DND-41 (cell line): Measurements from ENCODE around the gene TP53I11.

ENCODE experiments used
- ATAC-seq: fragments of 200-7000 bp; cut with Tn5 transposase; 3 replicates; pipeline ENCODE4 v1.9.1; 2021; ENCODE audit warnings: low read depth; ENCODE audit not compliant: insufficient read depth
- DNase-seq: peaks from one replicate; pipeline ENCODE4 v3.0.0-alpha.2; 2020
- H2AFZ ChIP-seq: 2 replicates; pipeline ENCODE4 v1.6.0; 2012; ENCODE audit warnings: low read depth, low read length
- H3K27ac ChIP-seq: 2 replicates; pipeline ENCODE4 v1.5.1; 2012; ENCODE audit warnings: low read length, inconsistent platforms
- H3K27me3 ChIP-seq: fragments of 200-600 bp; sonication (generic); 2 replicates; pipeline ENCODE4 v1.6.0; 2012; ENCODE audit warnings: low read length, mild to moderate bottlenecking, inconsistent platforms; ENCODE audit not compliant: insufficient read depth, poor library complexity
- H3K36me3 ChIP-seq: 2 replicates; pipeline ENCODE4 v1.5.1; 2012; ENCODE audit warnings: low read length, inconsistent platforms; ENCODE audit not compliant: insufficient read depth
- H3K4me1 ChIP-seq: 2 replicates; pipeline ENCODE4 v1.5.1; 2012; ENCODE audit warnings: mild to moderate bottlenecking, low read length; ENCODE audit not compliant: insufficient read depth
- H3K4me2 ChIP-seq: 2 replicates; pipeline ENCODE4 v1.6.0; 2012; ENCODE audit warnings: mild to moderate bottlenecking, moderate library complexity, low read length, inconsistent platforms; ENCODE audit not compliant: insufficient read depth
- H3K4me3 ChIP-seq, 2 experiments: fragments of 200-600 bp in 1 of 2; shearing (Covaris generic) in 1 of 2; 2 replicates each; pipeline ENCODE4 v1.5.1; 2012 to 2016; ENCODE audit warnings: inconsistent platforms in 2 of 2, low read length in 2 of 2, mild to moderate bottlenecking in 2 of 2, low read depth in 1 of 2, moderate library complexity in 1 of 2
- H3K79me2 ChIP-seq: 2 replicates; pipeline ENCODE4 v1.6.0; 2012; ENCODE audit warnings: low read length, inconsistent platforms; ENCODE audit not compliant: insufficient read depth
- H3K9ac ChIP-seq: 2 replicates; pipeline ENCODE4 v1.6.0; 2012; ENCODE audit warnings: low read depth, mild to moderate bottlenecking, inconsistent platforms, low read length, moderate library complexity
- H3K9me3 ChIP-seq: 2 replicates; pipeline ENCODE4 v1.5.1; 2012; ENCODE audit warnings: low read length, moderate library complexity, mild to moderate bottlenecking, inconsistent platforms; ENCODE audit not compliant: insufficient read depth, severe bottlenecking
- H4K20me1 ChIP-seq: 2 replicates; pipeline ENCODE4 v1.6.0; 2012; ENCODE audit warnings: low read length; ENCODE audit not compliant: insufficient read depth
- CTCF ChIP-seq: IDR thresholded peaks from 2 replicates; pipeline ENCODE4 v1.5.1; 2012; ENCODE audit warnings: borderline replicate concordance, low read length, moderate library complexity, mild to moderate bottlenecking; ENCODE audit not compliant: poor library complexity, severe bottlenecking; ENCODE audit errors: extremely low read depth
- EZH2 ChIP-seq: IDR thresholded peaks from 3 replicates; pipeline ENCODE4 v1.6.1; 2012; ENCODE audit warnings: borderline replicate concordance, low read depth, mild to moderate bottlenecking, moderate library complexity, low read length, inconsistent platforms; ENCODE audit not compliant: severe bottlenecking

Gene TP53I11

GRCh38 chr11:44936951-44937543 lies 13.6 kb downstream of the TP53I11 start:
- no peak for DNase-seq
- no peaks in the 10 kb centered on the region for H3K27me3 ChIP-seq
- no peaks in the 10 kb centered on the region for H3K9me3 ChIP-seq
- no peaks in the 10 kb centered on the region for H3K79me2 ChIP-seq
- no peak overlapping the region for H2AFZ ChIP-seq
- no peak overlapping the region for H3K4me3 ChIP-seq
- peaks cover 5% of the 10 kb centered on the region for H4K20me1 ChIP-seq
- no peaks in the 10 kb centered on the region for H3K36me3 ChIP-seq
- ATAC-seq: no peak; the same call in 2 of the 3 replicates
- H3K4me2 ChIP-seq: no peak overlapping the region
- no peak overlapping the region for H3K9ac ChIP-seq
- no peak for TF ChIP-seq CTCF
- no peak for TF ChIP-seq EZH2
- no peaks in the 10 kb centered on the region for H3K4me1 ChIP-seq
- H3K27ac ChIP-seq: no peak overlapping the region

- H4K20me1 ChIP-seq: peaks cover 5% of the 10 kb centered on the region
- DNase-seq: peak; percentile 80
Observed at GRCh38 chr11:44936525-44936924, 14.2 kb downstream of the TP53I11 start.

GRCh38 chr11:44934735-44935250 lies 15.9 kb downstream of the TP53I11 start:
- DNase-seq: no peak
- Histone ChIP-seq H3K4me3 (no peak overlapping the region), H2AFZ (no peak overlapping the region), H3K9ac (no peak overlapping the region), H3K27me3 (peaks cover 13% of the 10 kb centered on the region), H3K79me2 (no peaks in the 10 kb centered on the region), H3K9me3 (no peaks in the 10 kb centered on the region), H3K36me3 (no peaks in the 10 kb centered on the region), H4K20me1 (peaks cover 11% of the 10 kb centered on the region), H3K4me1 (no peaks in the 10 kb centered on the region), H3K27ac (no peak overlapping the region), H3K4me2 (no peak overlapping the region)
- TF ChIP-seq CTCF (no peak), EZH2 (no peak)
- no peak for ATAC-seq

More at GRCh38 chr11:44936525-44936924, 14.2 kb downstream of the TP53I11 start:
- no peak for TF ChIP-seq EZH2
- peak; percentile 95 for TF ChIP-seq CTCF
- no peak overlapping the region for H2AFZ ChIP-seq
- H3K4me2 ChIP-seq: no peak overlapping the region
- H3K27ac ChIP-seq: no peak overlapping the region
- H3K27me3 ChIP-seq: no peaks in the 10 kb centered on the region
- no peaks in the 10 kb centered on the region for H3K36me3 ChIP-seq
- no peaks in the 10 kb centered on the region for H3K79me2 ChIP-seq
- H3K4me3 ChIP-seq: no peak overlapping the region
- no peaks in the 10 kb centered on the region for H3K4me1 ChIP-seq
- ATAC-seq: peak; percentile 91
- no peak overlapping the region for H3K9ac ChIP-seq
- H3K9me3 ChIP-seq: no peaks in the 10 kb centered on the region
